Stimulated activated CD8-positive, alpha-beta memory T cell treated with anti-CD3 and anti-CD28 coated beads, Interleukin-4, amount 100 ng/mL, for 4 hours (primary cell): ENCODE results near the gene BLOC1S3.
"Not testable (repeated sequence)": the region's sequence is repeated elsewhere in the genome, so short reads cannot be mapped to it uniquely, and the experiment has no call there.

ENCODE experiments used
- DNase-seq, 2 donors: peaks; one replicate each; pipeline ENCODE4 v3.0.0-alpha.2; 2020; ENCODE audit warnings: low read depth in 2 of 2, low spot score in 1 of 2

Gene BLOC1S3

GRCh38 chr19:45218426-45218825 is 39.8 kb downstream of the BLOC1S3 start:
- no peak for DNase-seq

GRCh38 chr19:45218911-45219743 is 40.5 kb downstream of the BLOC1S3 start:
- DNase-seq = no peak

- DNase-seq = no peak
These were observed 44.1 kb downstream of the BLOC1S3 start for GRCh38 chr19:45222724-45223123.

- DNase-seq = no peak
These were observed 45.3 kb downstream of the BLOC1S3 start for GRCh38 chr19:45223879-45224278.

GRCh38 chr19:45224645-45225044 is 46.1 kb downstream of the BLOC1S3 start:
- DNase-seq = no peak

GRCh38 chr19:45229056-45229455 is 50.5 kb downstream of the BLOC1S3 start:
- not testable (repeated sequence) for DNase-seq
